NCI-H2171 treated with DMSO at 0.1 percent for 48 hours (cell line): ENCODE results near the gene DHX40.
"Not testable (repeated sequence)": the region's sequence is repeated elsewhere in the genome, so short reads cannot be mapped to it uniquely, and the experiment has no call there.

Experiments used
- DNase-seq: peaks from one replicate; lab custom pipeline; 2025; lab: John Stamatoyannopoulos, UW

DHX40 gene

DNA sequence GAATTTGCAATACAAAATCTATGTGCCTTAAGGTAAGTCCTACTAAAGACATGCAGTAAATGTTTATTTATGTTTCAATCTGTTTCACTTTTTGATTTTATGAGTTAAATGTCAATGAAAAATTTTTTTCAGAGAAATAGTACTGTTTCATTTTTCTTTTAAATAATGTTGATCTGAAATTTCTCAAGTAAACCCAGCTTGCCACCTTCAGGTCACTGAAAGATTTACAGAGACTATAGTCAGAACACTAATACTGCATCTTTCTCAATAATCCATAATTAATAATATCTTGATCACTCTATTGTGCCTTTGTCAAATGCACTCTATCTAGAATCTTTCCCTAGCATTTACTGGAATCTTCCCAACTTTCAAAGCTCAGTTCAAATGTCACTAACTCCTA, 6.5 kb upstream of the DHX40 start:
- DNase-seq: peak; percentile 7

DNA sequence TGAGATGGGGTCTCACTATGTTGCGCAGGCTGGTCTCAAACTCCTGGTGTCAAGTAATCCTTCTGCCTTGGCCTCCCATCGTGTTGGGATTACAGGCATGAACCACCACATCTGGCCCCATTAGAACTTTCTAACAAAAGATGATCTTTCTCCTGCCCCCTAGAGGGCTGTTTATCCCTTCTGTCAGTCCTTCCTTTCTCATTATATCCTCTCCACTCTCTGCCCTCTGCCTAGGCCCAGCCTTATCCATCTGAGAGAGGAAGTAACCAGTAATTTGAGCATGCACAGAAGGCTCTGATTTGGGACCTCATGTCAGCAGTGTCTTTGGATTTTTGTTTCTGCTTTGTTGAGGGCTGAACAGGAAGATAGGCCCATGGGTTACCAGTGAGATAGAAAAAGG, 4.4 kb upstream of the DHX40 start:
- no peak for DNase-seq

DNA sequence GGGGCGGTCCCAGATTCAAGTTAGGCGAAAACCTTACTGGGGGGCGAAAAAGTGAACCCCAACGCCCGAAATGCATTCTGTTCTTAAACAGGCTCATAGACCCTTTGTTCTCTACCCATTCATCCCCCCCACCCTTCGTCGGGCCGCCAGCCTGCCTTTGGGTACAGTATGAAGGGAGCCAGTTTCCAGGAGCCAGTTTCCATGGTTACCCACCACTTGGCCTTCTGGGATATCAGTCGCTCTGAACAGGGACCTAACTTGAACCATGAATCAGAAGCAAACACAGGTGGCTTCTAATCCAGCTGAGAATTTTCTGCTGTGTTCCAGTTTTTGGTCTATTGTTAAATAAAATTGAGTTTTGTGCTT, 532 bp downstream of the DHX40 start:
- DNase-seq: peak; percentile 62

GRCh38 chr17:59569151-59569550, 3.7 kb downstream of the DHX40 start:
- not testable (repeated sequence) for DNase-seq

- no peak for DNase-seq
Observed at GRCh38 chr17:59572301-59572924, 7.0 kb downstream of the DHX40 start.

GRCh38 chr17:59584168-59584567, 18.8 kb downstream of the DHX40 start:
- DNase-seq: not testable (repeated sequence)

- DNase-seq: no peak
Observed at GRCh38 chr17:59600169-59600568, 34.8 kb downstream of the DHX40 start.

- DNase-seq: no peak
Observed at GRCh38 chr17:59601130-59601529, 35.7 kb downstream of the DHX40 start.

DNA sequence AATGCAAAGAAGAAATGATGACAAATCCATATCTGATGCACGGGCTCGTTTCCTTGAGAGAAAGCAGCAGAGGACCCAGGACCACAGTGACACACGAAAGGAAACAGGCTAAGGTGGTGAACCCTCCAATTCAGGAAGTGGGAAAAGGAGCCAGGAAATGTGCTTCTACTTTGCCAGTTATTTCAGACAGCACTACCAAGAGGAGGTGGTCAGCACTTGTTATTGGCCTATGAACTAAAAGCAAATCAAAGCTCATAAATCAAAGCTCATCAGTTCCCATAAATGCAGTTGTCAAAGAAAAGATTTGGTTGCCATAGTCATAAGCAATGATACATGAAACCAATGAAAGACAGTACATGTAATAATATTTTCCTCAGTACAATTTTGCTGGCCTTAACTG, 41.7 kb downstream of the DHX40 start:
- DNase-seq: no peak

DNA sequence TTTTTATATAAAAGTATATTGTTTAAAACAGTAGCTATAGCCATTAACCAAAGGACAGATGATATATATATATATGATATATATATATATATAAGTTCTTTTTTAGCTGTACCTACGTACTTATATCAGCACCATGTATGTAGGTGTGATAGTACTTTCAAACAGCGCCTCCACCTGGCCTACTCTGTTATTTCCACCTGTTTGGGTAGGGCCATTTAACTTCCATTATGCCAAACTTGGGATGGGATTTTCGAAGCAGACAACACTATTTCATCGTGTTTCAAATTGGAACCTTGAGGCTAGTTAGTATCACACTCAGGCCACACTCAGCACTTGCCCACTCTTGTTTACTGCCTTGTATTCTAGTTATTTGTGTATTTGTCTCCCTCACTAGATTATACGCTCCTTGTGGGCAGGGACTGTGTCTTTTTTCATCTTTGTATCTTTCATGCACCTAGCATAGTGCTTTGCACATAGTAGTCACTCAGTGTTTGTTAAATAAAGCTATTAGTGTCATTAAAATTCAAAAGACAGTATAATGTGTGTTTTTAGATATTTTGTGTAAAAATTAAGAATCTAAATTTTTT, 42.5 kb downstream of the DHX40 start:
- DNase-seq: no peak

GRCh38 chr17:59611503-59611902, 46.1 kb downstream of the DHX40 start:
- no peak for DNase-seq

DNA sequence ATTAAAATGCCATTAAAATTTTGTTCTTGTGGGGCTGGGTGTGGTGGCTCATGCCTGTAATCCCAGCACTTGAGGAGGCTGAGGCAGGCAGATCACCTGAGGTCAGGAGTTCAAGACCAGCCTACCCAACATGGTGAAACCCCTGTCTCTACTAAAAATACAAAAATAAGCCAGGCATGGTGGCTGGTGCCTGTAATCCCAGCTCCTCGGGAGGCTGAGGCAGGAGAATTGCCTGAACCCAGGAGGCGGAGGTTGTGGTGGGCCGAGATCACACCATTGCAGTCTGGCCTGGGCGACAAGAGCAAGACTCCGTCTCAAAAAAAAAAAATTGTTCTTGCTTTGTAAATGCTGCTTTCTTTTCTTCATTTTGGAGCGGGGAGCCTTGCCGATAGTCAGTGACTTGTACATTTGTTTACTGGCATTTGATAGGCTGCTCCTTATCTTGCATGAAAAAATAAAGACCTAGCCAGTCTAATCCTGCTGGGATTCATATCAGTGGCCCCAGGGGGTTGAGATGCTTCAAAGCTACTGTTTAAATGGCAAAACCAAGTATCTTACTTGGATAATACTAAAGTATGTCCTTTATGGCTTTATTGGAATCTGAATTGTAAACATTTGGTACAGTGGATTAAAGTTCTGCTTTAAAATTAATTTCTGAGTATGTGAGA, 51.0 kb downstream of the DHX40 start:
- DNase-seq: no peak

DNA sequence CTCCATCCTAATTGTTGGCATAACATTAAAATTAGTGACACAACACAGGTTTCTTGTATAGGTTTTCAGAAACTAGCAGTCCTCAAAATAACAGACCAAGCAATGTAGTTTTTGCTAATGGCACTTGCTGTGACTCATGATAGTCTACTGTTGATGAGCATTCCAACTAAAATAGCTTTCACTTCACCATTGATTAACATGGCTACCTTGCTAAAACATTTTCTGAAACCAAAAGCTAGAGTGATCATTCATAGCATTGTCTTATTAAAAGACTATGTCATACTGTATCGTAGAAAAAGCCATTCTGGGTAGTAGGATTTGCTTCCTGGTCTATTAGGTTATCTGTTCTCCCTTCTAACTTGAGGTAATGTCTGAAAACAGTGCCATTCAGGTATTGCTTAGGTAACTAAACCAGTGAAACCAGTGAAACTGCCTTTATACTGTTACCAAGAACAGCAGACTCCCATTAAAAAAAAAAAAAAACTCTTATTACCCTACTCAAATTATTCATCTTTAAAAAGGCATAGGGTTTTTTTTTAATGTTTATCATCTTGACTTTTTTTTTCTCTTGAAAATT, 51.8 kb downstream of the DHX40 start:
- DNase-seq: no peak

GRCh38 chr17:59619035-59619297, 53.6 kb downstream of the DHX40 start:
- no peak for DNase-seq

DNA sequence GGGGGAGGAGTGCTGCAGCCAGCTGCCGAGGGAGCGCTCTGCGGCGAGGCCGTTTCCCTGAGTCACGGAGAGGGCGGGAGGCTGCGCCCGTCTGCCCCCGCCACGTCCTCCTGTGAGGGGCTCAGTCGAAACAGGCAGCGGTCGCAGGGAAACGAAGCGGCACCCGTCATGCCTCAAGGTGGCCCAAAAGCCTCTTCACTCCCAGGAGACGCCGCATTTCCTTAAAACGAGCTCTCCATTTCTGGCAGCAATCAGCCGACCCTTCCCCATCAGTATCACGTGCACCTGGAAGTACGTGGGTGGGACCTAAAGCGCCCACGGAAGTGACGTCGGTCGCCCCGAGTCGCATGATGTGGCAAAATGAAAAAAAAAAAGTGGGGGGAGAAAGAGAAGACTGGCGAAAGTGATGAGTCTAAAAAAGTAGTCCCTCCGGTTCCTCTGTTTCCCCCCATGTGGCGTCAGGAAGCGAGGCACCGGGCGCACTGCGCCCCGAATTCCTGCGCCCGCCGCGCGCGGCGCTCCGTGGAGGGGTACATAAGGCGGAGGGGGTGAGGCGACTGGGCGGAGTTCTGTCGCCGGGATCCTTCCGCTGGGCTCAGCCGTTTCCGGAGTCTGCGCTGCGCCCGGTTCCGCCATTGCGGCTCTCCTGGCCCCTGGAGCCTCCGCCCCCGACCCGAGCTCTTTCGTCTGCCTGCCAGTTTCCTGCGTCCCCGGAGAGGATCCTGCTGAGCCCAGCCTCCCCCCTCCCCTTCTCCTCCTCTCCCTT, 54.1 kb downstream of the DHX40 start, which contains the start of gene CLTC:
TSS of gene CLTC (plus strand) at position 598 of the 766 bp plus-strand sequence. CDS start 237 bp downstream, outside the sequence.
- DNase-seq: peak; percentile 98

DNA sequence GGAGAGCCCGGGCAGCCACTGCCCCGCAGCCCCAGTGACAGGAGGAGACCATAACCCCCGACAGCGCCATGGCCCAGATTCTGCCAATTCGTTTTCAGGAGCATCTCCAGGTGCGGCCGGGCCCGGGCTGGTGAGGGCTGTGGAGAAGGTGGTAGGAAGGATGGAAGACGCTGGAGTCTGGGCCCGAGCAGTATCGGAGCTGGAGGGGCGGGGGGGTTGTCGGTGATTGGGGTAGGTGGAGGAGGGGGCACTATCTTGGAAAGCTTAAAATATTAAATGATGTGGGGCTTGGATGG, 54.6 kb downstream of the DHX40 start:
- no peak for DNase-seq

- peak; percentile 45 for DNase-seq
Observed at GRCh38 chr17:59620518-59621259, 55.3 kb downstream of the DHX40 start.

- DNase-seq: no peak
Observed at GRCh38 chr17:59621771-59622170, 56.4 kb downstream of the DHX40 start.

DNA sequence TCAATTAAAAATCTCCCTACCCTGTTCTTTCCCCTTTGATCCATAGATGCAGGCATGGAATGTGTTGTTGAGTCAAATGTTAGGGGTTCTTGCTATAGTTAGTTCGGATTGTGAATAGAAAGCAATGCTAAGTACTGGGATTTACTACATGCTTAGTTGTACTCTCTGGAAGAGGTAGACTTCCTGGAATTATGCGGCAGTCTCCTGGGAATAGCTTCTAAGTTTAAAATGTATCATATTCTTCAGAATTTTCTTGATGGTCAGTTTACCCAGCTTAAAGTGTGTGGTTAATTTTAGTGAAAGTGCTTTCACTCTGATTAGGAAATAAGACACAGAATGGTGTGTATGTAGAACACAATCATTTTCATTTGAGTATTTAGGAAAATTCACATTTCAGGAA, 57.7 kb downstream of the DHX40 start:
- no peak for DNase-seq

DNA sequence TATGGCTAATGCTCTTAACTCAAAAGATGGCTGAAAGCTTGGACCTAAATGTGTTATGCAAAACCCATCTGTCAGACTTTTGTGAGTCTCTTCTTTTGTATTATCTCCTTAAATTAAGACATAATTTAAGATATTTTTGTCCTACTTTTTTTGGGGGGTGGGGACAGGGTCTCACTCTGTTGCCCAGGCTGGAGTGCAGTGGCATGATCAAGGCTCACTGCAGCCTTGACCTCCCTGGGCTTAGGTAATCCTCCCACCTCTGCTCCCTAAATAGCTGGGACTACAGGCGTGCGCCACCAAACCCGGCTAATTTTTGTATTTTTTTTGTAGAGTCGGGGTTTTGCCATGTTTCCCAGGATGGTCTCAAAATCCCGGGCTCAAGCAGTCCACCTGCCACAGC, 61.3 kb downstream of the DHX40 start:
- DNase-seq: no peak

- DNase-seq: no peak
Observed at GRCh38 chr17:59627274-59627673, 61.9 kb downstream of the DHX40 start.

DNA sequence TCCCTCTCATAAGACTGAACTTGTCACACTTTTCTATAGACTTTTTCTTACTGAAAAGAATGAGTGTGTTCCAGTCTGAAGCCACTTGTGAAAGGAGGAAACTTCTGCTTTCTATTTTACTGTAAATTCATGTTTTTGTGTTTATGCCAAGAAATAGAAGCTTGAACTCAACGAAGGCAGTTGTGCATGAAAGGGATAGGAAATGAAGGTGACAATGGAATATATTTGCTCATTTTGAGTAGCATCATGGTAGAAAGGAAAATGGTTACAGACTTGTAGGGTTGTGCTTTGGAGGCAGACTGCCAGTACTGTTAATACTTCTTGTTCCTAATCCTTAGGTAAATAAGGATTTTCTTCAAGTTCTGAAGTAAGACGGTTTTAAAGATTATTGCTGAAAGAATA, 62.4 kb downstream of the DHX40 start:
- no peak for DNase-seq
